GM21390 (cell line): Measurements from ENCODE around the gene DNASE2B.

Experiments used
- ATAC-seq: cut with Tn5 transposase; IDR thresholded peaks from one replicate; pipeline ENCODE4 v1.9.1; 2021; ENCODE audit not compliant: unreplicated experiment

Gene DNASE2B

DNA sequence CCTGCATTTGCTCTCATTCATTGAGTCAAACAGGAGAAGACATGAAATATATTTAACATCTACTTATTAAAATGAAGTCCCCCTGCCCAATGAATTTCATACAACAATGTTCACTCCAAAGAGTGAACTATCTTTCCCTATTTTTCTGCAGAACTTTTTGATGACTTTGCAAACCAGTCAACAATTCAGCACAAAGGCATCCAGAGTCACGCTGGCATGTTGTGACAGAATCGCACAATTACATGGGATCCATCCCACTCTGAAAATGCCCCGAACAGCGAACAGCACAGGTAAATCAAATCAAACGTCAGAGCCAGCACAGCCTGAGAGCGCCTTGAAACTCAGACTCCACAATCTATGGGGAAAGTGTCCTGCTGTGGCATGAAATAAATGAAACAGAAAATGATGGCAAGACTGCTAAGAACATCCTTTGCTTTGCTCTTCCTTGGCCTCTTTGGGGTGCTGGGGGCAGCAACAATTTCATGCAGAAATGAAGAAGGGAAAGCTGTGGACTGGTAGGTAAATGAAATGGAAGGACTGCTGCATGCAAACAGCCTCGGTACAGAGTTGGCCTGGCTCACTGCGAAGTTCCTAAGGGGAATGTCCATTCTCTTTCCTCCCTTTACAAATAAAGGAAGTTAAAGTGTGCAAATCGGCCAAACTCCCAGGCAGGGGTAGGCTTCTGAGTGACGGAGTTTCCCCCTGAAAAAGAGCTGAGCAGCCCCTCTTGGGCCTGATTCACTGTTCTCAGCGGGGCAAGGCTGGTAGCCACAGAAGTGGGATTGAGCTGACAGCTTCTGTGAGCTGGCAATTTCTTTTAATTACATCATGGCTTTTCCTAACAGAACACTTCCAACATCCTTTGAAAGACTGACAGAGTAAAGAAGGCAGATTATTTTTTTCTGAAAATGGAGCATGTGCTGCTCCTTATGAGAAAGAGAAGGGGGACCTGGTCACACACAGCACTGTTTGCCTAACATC is at the start of gene DNASE2B:
TSS of gene DNASE2B (plus strand) at position 310 of the 981 bp plus-strand sequence. CDS start at position 391, 81 bp downstream.
- no peak for ATAC-seq

DNA sequence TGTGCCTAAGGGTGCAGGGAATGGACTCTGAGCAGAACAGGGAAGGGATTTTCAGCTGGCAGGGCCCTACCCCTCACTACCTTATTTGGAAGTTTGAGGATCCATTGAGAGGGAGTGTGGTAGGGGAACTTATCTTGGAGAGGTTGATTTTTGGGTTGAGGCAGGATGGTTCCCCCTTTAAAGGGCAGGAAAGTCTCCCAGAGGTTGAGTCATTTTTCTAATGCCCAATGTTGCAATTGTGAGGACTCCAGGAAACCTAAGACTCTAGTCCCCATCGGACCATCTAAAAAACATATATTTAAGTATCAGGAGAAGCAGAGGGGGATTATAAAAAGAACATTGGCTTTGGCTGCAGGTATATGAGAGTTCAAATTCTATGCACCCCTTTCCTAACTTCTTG is 49.5 kb upstream of the DNASE2B start:
- no peak for ATAC-seq

DNA sequence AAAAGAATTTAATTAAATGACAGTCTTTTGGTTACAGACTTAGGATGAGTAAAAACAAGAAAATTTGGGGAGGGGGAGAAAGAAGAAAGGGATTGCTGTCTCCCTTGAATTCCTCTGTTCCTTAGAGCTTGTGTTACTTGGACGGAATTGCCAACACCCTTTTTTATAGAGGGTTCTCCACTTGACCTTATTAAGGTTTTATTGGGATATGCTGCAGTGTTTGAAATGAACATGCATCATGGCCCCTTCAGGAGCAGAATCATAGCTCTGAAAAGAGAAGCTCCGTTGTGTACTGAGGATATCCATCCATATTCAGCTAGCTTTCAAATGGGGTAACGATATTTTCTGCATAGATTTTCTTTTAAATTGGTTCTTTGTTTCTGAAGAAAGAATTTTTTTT is 48.2 kb upstream of the DNASE2B start:
- no peak for ATAC-seq

DNA sequence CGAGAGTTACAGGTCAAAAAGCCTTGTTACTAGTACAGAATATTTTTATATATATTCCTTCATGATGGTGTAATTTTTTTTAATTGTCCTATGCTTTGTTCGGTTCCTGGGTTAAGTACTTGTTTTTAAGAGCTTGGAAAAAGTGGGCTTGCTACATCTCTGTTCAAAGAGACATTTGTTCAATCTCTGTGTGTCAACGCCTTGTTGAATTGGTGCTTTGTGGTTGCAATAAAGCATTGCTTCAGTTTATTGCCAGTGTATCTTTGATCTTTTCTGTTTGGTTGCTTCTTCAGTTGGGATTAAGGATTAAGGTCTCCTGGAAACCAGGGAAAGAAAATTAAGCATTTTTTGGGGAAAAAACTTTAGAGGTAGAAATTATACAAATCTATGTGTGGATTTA is 47.7 kb upstream of the DNASE2B start:
- ATAC-seq = no peak

DNA sequence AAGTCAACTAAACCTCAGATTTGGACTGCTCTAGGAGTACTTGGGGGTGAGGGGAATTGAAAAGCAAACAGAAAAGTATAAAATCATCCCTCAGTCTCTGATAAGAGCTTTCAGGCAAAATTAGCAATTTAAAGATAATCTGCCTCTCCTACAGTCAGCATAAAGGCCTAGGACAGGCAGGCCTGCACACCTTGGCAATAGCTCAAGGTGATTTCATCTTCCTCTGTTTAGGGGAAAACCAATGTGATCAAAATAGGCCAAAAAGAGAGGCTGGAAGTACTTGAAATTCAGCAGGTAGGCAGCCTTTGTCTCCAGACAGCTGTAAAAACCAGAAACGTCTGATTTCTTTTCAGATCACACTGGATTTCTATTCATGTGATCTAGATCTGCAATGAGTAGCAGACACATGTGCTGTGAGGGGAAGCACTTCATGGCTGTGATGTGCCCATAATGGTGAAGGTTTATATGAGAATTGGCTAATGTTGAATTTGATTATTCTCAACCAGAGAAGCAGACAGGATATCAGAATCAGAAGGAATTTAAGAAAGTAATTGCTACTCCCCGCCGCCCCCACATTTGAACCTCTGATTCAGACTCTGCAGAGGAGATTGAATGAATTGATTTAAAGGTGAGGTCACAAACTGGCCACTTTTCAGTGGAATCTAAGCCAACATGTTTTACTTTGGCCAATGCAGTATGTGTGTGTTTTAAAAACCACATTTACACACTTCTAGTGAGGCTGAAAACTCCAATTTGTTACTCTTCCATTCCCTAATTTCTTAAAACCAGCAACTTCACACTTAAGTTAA is 45.8 kb upstream of the DNASE2B start:
- no peak for ATAC-seq

DNA sequence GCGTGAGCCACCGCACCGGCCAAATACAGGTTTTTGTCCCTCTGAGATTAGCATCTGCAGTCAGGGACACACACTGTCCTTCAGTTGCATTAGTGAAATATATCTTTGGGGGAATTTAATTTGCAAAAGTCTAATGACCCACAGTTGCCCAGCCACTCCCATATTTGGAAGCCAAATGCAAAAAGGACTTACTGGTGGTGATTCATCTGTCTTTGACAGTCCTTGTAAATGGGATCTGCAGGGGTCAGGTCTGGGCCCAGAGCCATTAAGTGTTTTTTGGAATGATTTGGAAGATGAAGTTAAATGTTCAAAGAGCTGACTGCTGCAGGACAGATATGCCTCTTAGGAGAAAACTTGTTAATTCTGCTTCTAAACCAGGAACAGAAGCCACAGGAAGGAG is 44.6 kb upstream of the DNASE2B start:
- no peak for ATAC-seq

DNA sequence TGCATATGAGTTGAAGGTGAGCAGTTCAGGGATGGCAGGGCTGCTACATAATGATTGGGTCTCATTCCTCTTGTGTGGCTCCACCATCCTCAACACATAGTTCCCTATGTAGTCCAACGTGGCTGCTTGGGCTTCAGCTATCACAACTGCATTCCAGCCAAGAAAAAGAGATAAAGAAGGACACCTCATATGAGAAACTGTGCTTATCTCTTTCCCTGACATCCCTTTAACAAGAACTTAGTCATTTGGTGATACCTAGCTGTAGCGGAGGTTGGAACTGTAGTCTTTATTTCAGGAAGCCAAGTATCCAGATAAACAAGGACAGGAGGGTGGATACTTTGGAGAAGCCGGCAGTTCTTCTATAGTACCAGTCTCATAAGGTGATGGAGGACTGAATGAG is 42.7 kb upstream of the DNASE2B start:
- ATAC-seq = no peak

GRCh38 chr1:84356881-84357280 is 41.4 kb upstream of the DNASE2B start:
- ATAC-seq = no peak

DNA sequence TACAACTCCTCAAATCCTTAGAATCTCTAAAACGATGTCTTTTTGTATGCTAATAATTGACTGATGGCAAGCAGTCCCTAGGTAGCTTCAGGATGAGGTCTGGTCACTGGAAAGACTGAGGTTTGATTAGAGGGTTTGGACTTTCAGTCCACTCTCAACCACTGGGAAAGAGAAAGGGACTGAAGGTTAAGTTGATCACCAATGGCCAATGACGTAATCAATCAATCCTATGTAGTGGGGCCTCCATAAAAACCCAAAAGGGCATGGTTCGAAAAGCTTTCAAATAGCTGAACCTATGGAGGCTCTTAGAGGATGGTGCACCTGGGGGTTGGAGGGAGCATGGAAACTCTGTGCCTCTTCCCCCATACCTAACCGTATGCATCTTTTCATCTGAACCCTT is 39.6 kb upstream of the DNASE2B start:
- ATAC-seq = no peak

DNA sequence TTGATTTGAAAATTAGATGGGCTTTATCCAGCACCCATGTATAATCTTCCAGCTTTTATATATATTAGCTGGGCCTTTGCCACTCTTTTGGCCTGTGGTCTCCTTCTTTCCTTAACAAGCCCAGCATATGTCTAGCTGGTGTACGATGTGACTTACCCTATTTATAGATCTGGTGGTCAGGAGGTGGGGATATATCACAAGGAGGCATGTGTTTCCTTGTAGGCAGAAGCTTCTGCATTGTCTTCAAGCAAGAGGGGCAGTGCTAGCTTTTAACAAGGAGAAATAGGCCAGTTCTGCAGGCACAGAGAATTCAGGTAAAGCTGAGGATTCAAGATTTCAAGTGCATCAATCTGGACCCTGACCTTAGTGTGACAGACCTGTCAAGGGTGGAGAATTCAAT is 38.0 kb upstream of the DNASE2B start:
- ATAC-seq = no peak

- no peak for ATAC-seq
These were observed 36.5 kb upstream of the DNASE2B start for GRCh38 chr1:84361796-84362195.

GRCh38 chr1:84363019-84363418 is 35.3 kb upstream of the DNASE2B start:
- ATAC-seq = no peak

GRCh38 chr1:84363622-84364021 is 34.7 kb upstream of the DNASE2B start:
- no peak for ATAC-seq

DNA sequence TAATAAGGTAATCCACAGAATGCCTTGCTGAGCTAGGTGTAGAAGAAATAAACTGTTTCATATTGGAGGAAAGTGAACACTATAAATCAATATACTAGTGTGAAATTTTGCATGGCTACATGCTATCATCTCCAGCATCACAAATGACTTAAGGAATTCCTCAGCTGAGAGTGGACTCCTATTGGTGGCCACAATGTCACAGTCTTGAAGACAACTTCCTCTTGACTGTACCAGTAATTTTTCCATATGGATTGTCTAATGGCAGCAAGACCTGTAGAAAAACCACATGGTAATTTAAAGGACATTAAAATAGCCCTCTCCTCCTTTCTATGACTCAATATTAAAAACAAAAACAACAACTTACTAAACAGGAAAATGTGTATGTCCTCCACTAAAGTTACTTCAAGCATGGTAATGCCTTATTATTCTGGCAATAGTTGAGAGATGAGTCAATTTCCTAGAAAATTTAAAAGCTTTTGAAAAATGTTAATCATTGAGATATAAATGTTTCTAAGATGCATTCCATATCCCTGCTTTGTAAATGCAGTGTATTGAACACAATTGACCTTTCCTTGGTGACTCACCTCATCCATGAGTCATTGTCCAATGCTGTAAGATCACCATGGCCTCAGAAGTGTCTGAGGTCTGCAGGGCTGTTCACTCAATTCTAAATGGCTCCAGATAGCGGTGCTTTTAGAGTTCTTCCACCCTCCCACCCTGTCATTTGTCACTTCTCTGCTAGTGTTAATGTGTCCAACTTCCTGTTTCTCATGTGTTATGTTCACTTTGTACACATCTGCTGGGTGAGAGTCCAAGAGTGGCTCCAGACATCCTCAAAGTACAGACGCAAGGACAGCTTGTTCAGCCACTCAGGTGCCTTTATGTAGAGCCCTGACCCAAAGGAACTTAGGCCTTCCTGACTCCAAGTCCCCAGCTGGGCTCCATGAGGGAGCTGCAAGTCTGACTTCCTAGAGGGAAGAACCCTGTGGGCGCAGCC is 32.8 kb upstream of the DNASE2B start:
- no peak for ATAC-seq

GRCh38 chr1:84366786-84367185 is 31.5 kb upstream of the DNASE2B start:
- no peak for ATAC-seq

GRCh38 chr1:84367219-84367618 is 31.1 kb upstream of the DNASE2B start:
- ATAC-seq = no peak

DNA sequence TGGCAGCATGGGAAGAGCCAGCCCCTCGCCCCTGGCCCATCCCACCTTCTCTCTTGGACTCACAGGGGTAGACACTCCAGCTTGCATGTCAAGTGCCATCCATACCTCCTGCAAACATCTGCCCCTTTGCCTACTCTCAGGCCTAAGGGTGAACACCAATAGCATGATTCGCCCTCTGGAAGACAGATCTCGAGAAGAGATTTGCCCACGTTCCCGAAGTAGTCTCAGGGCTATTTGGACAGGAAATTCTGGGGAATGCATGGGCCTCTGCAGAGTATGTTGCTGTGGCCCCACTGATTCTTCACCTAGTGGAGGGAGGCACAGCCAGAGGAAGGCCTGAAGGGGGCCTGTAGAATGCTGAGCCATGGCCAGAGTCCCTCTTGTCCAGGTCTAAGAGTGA is 29.8 kb upstream of the DNASE2B start:
- ATAC-seq = no peak

GRCh38 chr1:84370266-84370665 is 28.0 kb upstream of the DNASE2B start:
- no peak for ATAC-seq

DNA sequence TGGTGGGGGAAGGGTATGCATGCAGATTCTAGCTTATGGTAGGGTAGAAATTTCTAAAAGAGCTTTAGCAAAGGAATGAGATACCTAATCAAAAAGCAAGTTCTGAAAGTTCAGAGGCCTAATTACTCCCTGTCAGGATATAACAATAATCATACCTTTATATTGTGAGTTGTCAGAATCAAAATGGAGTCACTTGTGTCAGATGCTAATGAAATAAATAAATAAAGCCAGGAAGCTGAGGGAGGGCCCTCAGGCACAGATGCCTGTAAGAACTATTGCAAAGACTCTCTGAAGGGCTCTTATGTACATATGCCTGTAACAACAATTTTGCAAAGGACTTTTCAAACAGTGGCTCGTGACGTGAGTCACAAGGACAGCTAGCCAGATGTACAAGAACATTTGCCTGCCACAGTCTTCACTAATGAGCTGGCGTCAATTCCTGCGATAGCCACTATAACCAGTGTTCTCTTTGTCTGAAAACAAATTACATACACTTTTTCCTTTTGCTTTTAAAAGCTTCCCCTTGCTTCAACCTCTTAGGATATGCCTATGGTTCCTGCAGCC is 27.4 kb upstream of the DNASE2B start:
- no peak for ATAC-seq

GRCh38 chr1:84373436-84374141 is 24.7 kb upstream of the DNASE2B start:
- ATAC-seq = no peak
